WTC11 (cell line): ENCODE results near the gene EIF2A. TPM values are rescaled to one million over a fixed set of nuclear protein-coding genes. Genes with fewer than 3 reads are reported as not detected.

Experiments
- ATAC-seq: fragments of 200-7000 bp; cut with Tn5 transposase; 2 replicates; pipeline ENCODE4 v1.10.0; 2021; ENCODE audit warnings: mild to moderate bottlenecking, moderate library complexity
- CTCF ChIA-PET: fragments of 300-600 bp; sonication (Branson Sonifier 250); formaldehyde crosslinking; loops from one replicate; lab custom pipeline; 2021; ENCODE audit warnings: antibody characterized with exemption; lab: Charles Lee
- POLR2A ChIA-PET: fragments of 350-600 bp; sonication (Branson Sonifier 250); formaldehyde crosslinking; loops from one replicate; lab custom pipeline; 2021; ENCODE audit warnings: antibody characterized with exemption; lab: Charles Lee
- DNase-seq: peaks from one replicate; pipeline ENCODE4 v3.0.0; 2021; ENCODE audit warnings: low spot score
- H3K27ac Mint-ChIP-seq: 2 replicates; pipeline ENCODE4 v1.8.0; 2021; ENCODE audit warnings: mixed read lengths
- H3K27me3 Mint-ChIP-seq: 2 replicates; pipeline ENCODE4 v1.8.0; 2021; ENCODE audit warnings: low read depth, mild to moderate bottlenecking, moderate library complexity, mixed read lengths
- H3K36me3 Mint-ChIP-seq: 2 replicates; pipeline ENCODE4 v1.8.0; 2021; ENCODE audit warnings: mixed read lengths
- H3K4me1 Mint-ChIP-seq: 2 replicates; pipeline ENCODE4 v1.8.0; 2022; ENCODE audit warnings: mixed read lengths
- H3K4me3 Mint-ChIP-seq: 2 replicates; pipeline ENCODE4 v1.8.0; 2021; ENCODE audit warnings: mild to moderate bottlenecking, moderate library complexity, mixed read lengths
- H3K9me3 Mint-ChIP-seq: 2 replicates; pipeline ENCODE4 v1.8.0; 2021; ENCODE audit warnings: mixed read lengths
- CTCF ChIP-seq: fragments of 200-600 bp; IDR thresholded peaks from 2 replicates; pipeline ENCODE4 v1.8.0; 2022; ENCODE audit warnings: antibody characterized with exemption
- total RNA-seq: library from RNA; stranded (reverse); gene quantifications from 3 replicates; pipeline ENCODE4 v1.2.3, GENCODE V29; 2021

Gene EIF2A
- total RNA-seq, 1 experiment from 2014 or later, result 88.4 TPM

GRCh38 chr3:150635526-150635925, 88.9 kb downstream of the EIF2A start:
- ChIA-PET POLR2A (interaction anchor here (0.6 kb wide), 1 partner anchor 123 kb away, joined by 4 read pairs; no protein-coding TSS in a partner anchor), CTCF (interaction anchor here (1.3 kb wide), 1 partner anchor 144 kb away, joined by 3 read pairs; no protein-coding TSS in a partner anchor)
- Mint-ChIP-seq H3K27ac (peak overlapping the region; percentile 28; the same call in 1 of the 2 replicates), H3K4me3 (no peak overlapping the region), H3K9me3 (no peaks in the 10 kb centered on the region), H3K4me1 (peaks cover 14% of the 10 kb centered on the region), H3K36me3 (peaks cover 2% of the 10 kb centered on the region; the same call in 1 of the 2 replicates), H3K27me3 (no peaks in the 10 kb centered on the region)
- TF ChIP-seq CTCF, result no peak
- DNase-seq (no peak), ATAC-seq (peak; percentile 54)

Other genes starting within 250 kb of the EIF2A start
- gene TSC22D2, start 138.5 kb upstream of the EIF2A start, total RNA-seq, result 20.1 to 24.0 TPM (median 21.1 TPM) in 3 replicates
- 86.9 to 98.3 TPM (median 94.9 TPM) in 3 replicates for gene SERP1, start 291 bp upstream of the EIF2A start, total RNA-seq
- 48.3 to 57.0 TPM (median 53.4 TPM) in 3 replicates for gene SELENOT, start 56.5 kb downstream of the EIF2A start, total RNA-seq
- 0.26 to 0.30 TPM in 2 of 3 replicates, not detected in the other for gene ERICH6, start 157.1 kb downstream of the EIF2A start, total RNA-seq
- 15.8 to 17.1 TPM (median 15.9 TPM) in 3 replicates for gene SIAH2, start 216.4 kb downstream of the EIF2A start, total RNA-seq